ENCODE measurements around the gene CHML.

CHML gene

GRCh38 chr1:241645199-241645598 is 5.0 kb upstream of the CHML start:
- DNase-seq, result no peak

GRCh38 chr1:241644259-241644658 is 4.1 kb upstream of the CHML start:
- no peak for DNase-seq

- DNase-seq, result no peak
These were observed 2.4 kb upstream of the CHML start for GRCh38 chr1:241642593-241642944.

GRCh38 chr1:241641773-241642592 is 1.8 kb upstream of the CHML start:
- DNase-seq, result no peak

- DNase-seq, result no peak
These were observed 876 bp upstream of the CHML start for GRCh38 chr1:241640867-241641622.

GRCh38 chr1:241639623-241640148 is 483 bp downstream of the CHML start:
- peak; percentile 81 for DNase-seq

GRCh38 chr1:241638909-241639622 is 1.1 kb downstream of the CHML start:
- DNase-seq, result peak; percentile 44

GRCh38 chr1:241638099-241638682 is 2.0 kb downstream of the CHML start:
- DNase-seq, result no peak

- no peak for DNase-seq
These were observed 2.6 kb downstream of the CHML start for GRCh38 chr1:241637604-241638003.

- DNase-seq, result no peak
These were observed 3.1 kb downstream of the CHML start for GRCh38 chr1:241637046-241637590.

- DNase-seq, result no peak
These were observed 3.9 kb downstream of the CHML start for GRCh38 chr1:241636291-241636690.

- DNase-seq, result no peak
These were observed 4.5 kb downstream of the CHML start for GRCh38 chr1:241635556-241636152.

- DNase-seq, result no peak
These were observed 7.2 kb downstream of the CHML start for GRCh38 chr1:241632987-241633386.

GRCh38 chr1:241631674-241632073 is 8.5 kb downstream of the CHML start:
- DNase-seq, result no peak

- no peak for DNase-seq
These were observed 9.3 kb downstream of the CHML start for GRCh38 chr1:241630899-241631298.

GRCh38 chr1:241630476-241630875 is 9.7 kb downstream of the CHML start:
- DNase-seq, result no peak

- no peak for DNase-seq
These were observed 10.2 kb downstream of the CHML start for GRCh38 chr1:241630005-241630404.

GRCh38 chr1:241627453-241628259 is 12.5 kb downstream of the CHML start:
- peak; percentile 29 for DNase-seq

- DNase-seq, result no peak
These were observed 15.2 kb downstream of the CHML start for GRCh38 chr1:241624935-241625334.

GRCh38 chr1:241622669-241623068 is 17.5 kb downstream of the CHML start:
- DNase-seq, result no peak

- DNase-seq, result no peak
These were observed 22.7 kb downstream of the CHML start for GRCh38 chr1:241617426-241617825.
